Hepatocyte (in vitro differentiated cells): Measurements from ENCODE around the gene PERP.

Experiments used
- EZH2 ChIP-seq: fragments of 200-600 bp; sonication (generic); IDR thresholded peaks from 2 replicates; pipeline ENCODE4 v1.6.1; 2016; ENCODE audit warnings: antibody characterized with exemption, mild to moderate bottlenecking, borderline replicate concordance
- EZH2phosphoT487 ChIP-seq: fragments of 200-600 bp; sonication (generic); IDR thresholded peaks from one replicate; pipeline ENCODE4 v1.6.1; 2018; ENCODE audit warnings: antibody characterized with exemption, mild to moderate bottlenecking, low read depth, moderate library complexity; ENCODE audit not compliant: unreplicated experiment, severe bottlenecking
- TF ChIP-seq, protein P1 (sequence below): fragments of 200-600 bp; sonication (generic); IDR thresholded peaks from 2 replicates; pipeline ENCODE4 v1.5.1; 2016; ENCODE audit warnings: antibody characterized with exemption, mild to moderate bottlenecking; ENCODE audit not compliant: poor library complexity

DNA sequence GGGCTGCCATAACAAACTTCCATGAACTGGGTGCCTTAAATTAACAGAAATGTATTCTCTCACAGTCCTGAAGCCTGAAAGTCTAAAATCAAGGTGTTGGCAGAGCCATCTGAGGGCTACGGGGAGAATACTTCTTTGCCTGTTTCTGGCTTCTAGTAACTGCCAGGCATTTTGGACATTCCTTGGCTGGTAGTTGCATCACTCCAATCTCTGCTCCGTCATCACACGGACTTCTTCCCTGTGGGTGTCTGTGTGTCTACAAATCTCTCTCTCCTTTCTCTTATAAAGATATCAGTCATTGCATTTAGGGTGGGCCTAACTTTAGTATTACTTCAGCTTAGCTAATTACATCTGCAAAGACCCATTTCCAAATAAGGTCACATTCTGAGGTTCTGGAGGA, 20.9 kb upstream of the PERP start:
- TF ChIP-seq, protein P1, sequence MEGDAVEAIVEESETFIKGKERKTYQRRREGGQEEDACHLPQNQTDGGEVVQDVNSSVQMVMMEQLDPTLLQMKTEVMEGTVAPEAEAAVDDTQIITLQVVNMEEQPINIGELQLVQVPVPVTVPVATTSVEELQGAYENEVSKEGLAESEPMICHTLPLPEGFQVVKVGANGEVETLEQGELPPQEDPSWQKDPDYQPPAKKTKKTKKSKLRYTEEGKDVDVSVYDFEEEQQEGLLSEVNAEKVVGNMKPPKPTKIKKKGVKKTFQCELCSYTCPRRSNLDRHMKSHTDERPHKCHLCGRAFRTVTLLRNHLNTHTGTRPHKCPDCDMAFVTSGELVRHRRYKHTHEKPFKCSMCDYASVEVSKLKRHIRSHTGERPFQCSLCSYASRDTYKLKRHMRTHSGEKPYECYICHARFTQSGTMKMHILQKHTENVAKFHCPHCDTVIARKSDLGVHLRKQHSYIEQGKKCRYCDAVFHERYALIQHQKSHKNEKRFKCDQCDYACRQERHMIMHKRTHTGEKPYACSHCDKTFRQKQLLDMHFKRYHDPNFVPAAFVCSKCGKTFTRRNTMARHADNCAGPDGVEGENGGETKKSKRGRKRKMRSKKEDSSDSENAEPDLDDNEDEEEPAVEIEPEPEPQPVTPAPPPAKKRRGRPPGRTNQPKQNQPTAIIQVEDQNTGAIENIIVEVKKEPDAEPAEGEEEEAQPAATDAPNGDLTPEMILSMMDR: no peak
- TF ChIP-seq EZH2 (no peak), EZH2phosphoT487 (no peak)
